WI38 (cell line): ENCODE measurements around the gene ALB.
"Not testable (repeated sequence)": the region's sequence is repeated elsewhere in the genome, so short reads cannot be mapped to it uniquely, and the experiment has no call there.

Experiments used
- H3K4me3 ChIP-seq: 2 replicates; pipeline ENCODE4 v1.5.1; 2011; ENCODE audit warnings: low read depth, mild to moderate bottlenecking, control low read depth, low read length
- CTCF ChIP-seq: IDR thresholded peaks from 2 replicates; pipeline ENCODE4 v1.5.1; 2012; ENCODE audit warnings: low read depth, mild to moderate bottlenecking, control low read depth, low read length

The ALB gene

GRCh38 chr4:73404042-73404441 lies at the start of gene ALB:
Gene ALB, plus strand, starts transcription at chr4:73404287. Its CDS starts 41 bp downstream, at chr4:73404328.
- H3K4me3 ChIP-seq: no peak within 1 kb of the TSS
- no peak for TF ChIP-seq CTCF

GRCh38 chr4:73357174-73357573 lies 46.9 kb upstream of the ALB start:
- H3K4me3 ChIP-seq: not testable (repeated sequence)

- H3K4me3 ChIP-seq: not testable (repeated sequence)
These were observed 34.4 kb upstream of the ALB start for GRCh38 chr4:73369506-73370199.

- no peak for TF ChIP-seq CTCF
- no peak overlapping the region for H3K4me3 ChIP-seq
These were observed 28.8 kb upstream of the ALB start for GRCh38 chr4:73375328-73375741.

GRCh38 chr4:73376251-73376650 lies 27.8 kb upstream of the ALB start:
- TF ChIP-seq CTCF: no peak

GRCh38 chr4:73376976-73377375 lies 27.1 kb upstream of the ALB start:
- no peak overlapping the region for H3K4me3 ChIP-seq
- TF ChIP-seq CTCF: no peak

More at GRCh38 chr4:73376251-73376650, 27.8 kb upstream of the ALB start:
- no peak overlapping the region for H3K4me3 ChIP-seq

GRCh38 chr4:73378887-73379286 lies 25.2 kb upstream of the ALB start:
- no peak for TF ChIP-seq CTCF
- no peak overlapping the region for H3K4me3 ChIP-seq

GRCh38 chr4:73379946-73380345 lies 24.1 kb upstream of the ALB start:
- no peak for TF ChIP-seq CTCF
- H3K4me3 ChIP-seq: no peak overlapping the region
